T-helper 17 cell (primary cell): Measurements from ENCODE around the gene CA14. TPM values are rescaled to one million over a fixed set of nuclear protein-coding genes. Genes with fewer than 3 reads are reported as not detected.

Experiments used
- ATAC-seq: fragments of 150-1000 bp; cut with Tn5 transposase; 2 replicates; pipeline ENCODE4 v1.10.0; 2021; ENCODE audit warnings: mild to moderate bottlenecking, moderate library complexity
- DNase-seq, 3 donors: peaks; one replicate each; pipeline versions ENCODE4 v3.0.0 to v3.0.0-alpha.2; 2020 to 2021
- H3K9me3 ChIP-seq: one replicate; pipeline ENCODE4 v1.7.0; 2013; ENCODE audit warnings: low read length, mild to moderate bottlenecking; ENCODE audit not compliant: control insufficient read depth, poor library complexity, severe bottlenecking
- H3K27ac Mint-ChIP-seq: one replicate; pipeline ENCODE4 v1.8.0; 2022; ENCODE audit warnings: mild to moderate bottlenecking, moderate library complexity, mixed read lengths
- H3K27me3 Mint-ChIP-seq: one replicate; pipeline ENCODE4 v1.8.0; 2022; ENCODE audit warnings: mixed read lengths
- H3K36me3 Mint-ChIP-seq: one replicate; pipeline ENCODE4 v1.8.0; 2022; ENCODE audit warnings: low read depth, mixed read lengths
- H3K4me1 Mint-ChIP-seq: one replicate; pipeline ENCODE4 v1.8.0; 2022; ENCODE audit warnings: mild to moderate bottlenecking, mixed read lengths
- H3K4me3 Mint-ChIP-seq: one replicate; pipeline ENCODE4 v1.8.0; 2022; ENCODE audit warnings: mild to moderate bottlenecking, moderate library complexity, mixed read lengths
- total RNA-seq, 4 donors: library from RNA in 2 of 4; stranded (reverse) in 2 of 4; gene quantifications; one replicate each; pipeline ENCODE4 v1.2.3 and lab custom pipeline; 2022 to 2026

Gene CA14
- total RNA-seq, 2 donors from 2014 or later: not detected

DNA sequence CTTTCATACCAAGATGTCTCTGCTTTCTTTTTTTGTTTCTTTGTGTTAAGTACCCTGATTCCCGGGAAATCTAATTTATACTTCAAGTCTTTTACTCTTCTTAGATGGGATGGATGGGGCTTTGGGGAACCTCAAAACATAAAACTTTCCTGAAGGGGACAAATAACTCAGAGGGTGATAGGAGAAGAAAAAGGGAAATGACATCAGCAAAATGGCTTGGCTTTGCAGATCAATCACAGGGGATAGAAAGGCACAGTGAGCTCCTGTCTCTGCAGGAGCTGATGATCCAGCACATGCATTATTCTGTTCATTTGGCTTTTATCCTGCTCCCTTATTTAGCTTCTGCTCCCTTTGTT lies 1.4 kb upstream of the CA14 start:
- H3K27ac Mint-ChIP-seq: peak overlapping the region; percentile 86
- ATAC-seq (no peak), DNase-seq (no peak)
- H3K27me3 Mint-ChIP-seq: peaks cover 47% of the 10 kb centered on the region
- peaks cover 2% of the 10 kb centered on the region for H3K36me3 Mint-ChIP-seq
- peak overlapping the region; percentile 83 for H3K4me3 Mint-ChIP-seq
- peaks cover 15% of the 10 kb centered on the region for H3K4me1 Mint-ChIP-seq
- no peaks in the 10 kb centered on the region for H3K9me3 ChIP-seq

- no peaks in the 10 kb centered on the region for H3K9me3 ChIP-seq
- H3K36me3 Mint-ChIP-seq: peaks cover 2% of the 10 kb centered on the region
- peaks cover 47% of the 10 kb centered on the region for H3K27me3 Mint-ChIP-seq
- ATAC-seq (no peak), DNase-seq (no peak)
- no peak overlapping the region for H3K27ac Mint-ChIP-seq
- H3K4me3 Mint-ChIP-seq: no peak overlapping the region
- H3K4me1 Mint-ChIP-seq: peaks cover 15% of the 10 kb centered on the region
Measured at GRCh38 chr1:150256554-150257341, 826 bp upstream of the CA14 start.

GRCh38 chr1:150259217-150259616 lies 1.6 kb downstream of the CA14 start:
- Mint-ChIP-seq H3K36me3 (peaks cover 2% of the 10 kb centered on the region), H3K27ac (no peak overlapping the region), H3K4me1 (peaks cover 15% of the 10 kb centered on the region), H3K27me3 (peaks cover 42% of the 10 kb centered on the region), H3K4me3 (no peak overlapping the region)
- DNase-seq: no peak
- no peak for ATAC-seq
- no peaks in the 10 kb centered on the region for H3K9me3 ChIP-seq

DNA sequence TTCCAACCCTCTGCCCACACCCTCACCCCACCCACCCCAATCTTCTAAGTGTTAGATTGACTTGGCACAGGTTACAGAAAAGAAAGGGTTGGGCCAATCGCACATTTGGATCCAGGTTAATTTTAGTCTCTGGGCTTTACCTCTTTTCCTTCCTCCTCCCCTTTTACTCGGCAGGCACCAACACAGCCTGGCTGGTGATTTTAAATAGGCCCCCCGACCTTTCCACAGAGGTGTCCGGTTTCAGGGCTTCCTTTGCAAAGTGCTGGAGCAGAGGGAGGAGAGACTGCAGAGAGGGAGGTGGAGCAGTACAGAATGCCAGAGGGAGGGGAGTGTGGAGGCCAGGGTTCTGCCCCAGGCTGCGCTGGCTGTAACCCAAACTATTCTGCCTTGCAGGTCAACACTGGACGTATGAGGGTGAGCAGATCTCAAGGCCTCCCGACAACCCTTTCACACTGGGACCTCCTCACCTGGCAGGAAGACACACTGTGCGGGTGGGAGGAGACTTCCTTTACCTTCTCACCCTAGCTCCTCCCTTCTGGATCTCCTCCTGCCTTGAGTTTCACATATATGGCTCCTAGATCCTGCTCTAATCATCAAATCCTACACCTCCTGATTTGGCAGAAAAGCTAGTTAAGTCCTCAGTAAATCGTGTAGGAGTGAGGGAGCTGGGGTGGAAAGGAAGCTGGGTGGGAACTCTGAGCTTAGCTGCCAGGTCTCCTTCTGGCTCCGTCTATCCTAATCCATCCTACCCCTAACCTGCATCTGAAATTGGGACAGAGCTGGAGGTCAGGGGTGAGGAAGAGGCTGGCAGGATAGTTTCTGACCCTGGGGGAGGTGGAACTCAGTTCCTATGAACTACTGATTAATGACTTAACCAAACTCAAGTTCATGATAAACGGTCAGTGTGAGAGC lies 2.4 kb downstream of the CA14 start:
- H3K9me3 ChIP-seq: no peaks in the 10 kb centered on the region
- H3K4me1 Mint-ChIP-seq: peaks cover 15% of the 10 kb centered on the region
- H3K27ac Mint-ChIP-seq: no peak overlapping the region
- no peak for ATAC-seq
- peaks cover 2% of the 10 kb centered on the region for H3K36me3 Mint-ChIP-seq
- H3K4me3 Mint-ChIP-seq: no peak overlapping the region
- H3K27me3 Mint-ChIP-seq: peaks cover 42% of the 10 kb centered on the region
- no peak for DNase-seq

- Mint-ChIP-seq H3K27ac (no peak overlapping the region), H3K36me3 (peaks cover 2% of the 10 kb centered on the region), H3K4me1 (peaks cover 3% of the 10 kb centered on the region), H3K4me3 (no peak overlapping the region), H3K27me3 (peaks cover 30% of the 10 kb centered on the region)
- DNase-seq: no peak
- H3K9me3 ChIP-seq: no peaks in the 10 kb centered on the region
- no peak for ATAC-seq
Measured at GRCh38 chr1:150261367-150261766, 3.8 kb downstream of the CA14 start.

- peaks cover 13% of the 10 kb centered on the region for H3K4me1 Mint-ChIP-seq
- H3K27me3 Mint-ChIP-seq: peaks cover 18% of the 10 kb centered on the region
- H3K4me3 Mint-ChIP-seq: no peak overlapping the region
- DNase-seq (no peak), ATAC-seq (no peak)
- no peaks in the 10 kb centered on the region for H3K9me3 ChIP-seq
- H3K27ac Mint-ChIP-seq: no peak overlapping the region
- H3K36me3 Mint-ChIP-seq: peaks cover 2% of the 10 kb centered on the region
Measured at GRCh38 chr1:150262388-150263320, 5.1 kb downstream of the CA14 start.

- H3K9me3 ChIP-seq: no peaks in the 10 kb centered on the region
- Mint-ChIP-seq H3K4me1 (peaks cover 22% of the 10 kb centered on the region), H3K27ac (no peak overlapping the region), H3K36me3 (peaks cover 2% of the 10 kb centered on the region), H3K27me3 (peaks cover 9% of the 10 kb centered on the region), H3K4me3 (no peak overlapping the region)
- ATAC-seq (no peak), DNase-seq (no peak)
Measured at GRCh38 chr1:150263549-150263948, 6.0 kb downstream of the CA14 start.

DNA sequence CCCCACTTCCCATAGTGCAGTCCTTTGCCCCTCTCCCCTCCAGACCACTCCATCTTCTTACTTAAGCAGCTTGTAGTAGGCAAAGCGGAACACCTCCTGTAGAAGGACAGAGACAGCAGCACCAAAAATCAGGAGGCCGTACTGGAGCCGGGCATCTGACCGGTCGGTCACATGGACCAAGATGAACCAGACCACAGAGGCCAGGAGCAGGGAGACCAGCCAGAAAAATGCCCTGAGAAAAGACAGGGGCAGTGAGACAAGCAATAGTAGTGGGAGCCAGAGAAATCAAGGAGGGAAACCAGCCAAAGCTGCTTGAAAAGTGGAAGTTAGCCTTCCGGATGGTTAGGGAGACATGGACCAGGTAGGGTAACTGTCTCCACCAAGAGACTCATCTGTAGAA lies 10.3 kb downstream of the CA14 start:
- H3K36me3 Mint-ChIP-seq: no peaks in the 10 kb centered on the region
- no peak for ATAC-seq
- DNase-seq: no peak
- H3K4me3 Mint-ChIP-seq: peak overlapping the region; percentile 95
- peaks cover 31% of the 10 kb centered on the region for H3K4me1 Mint-ChIP-seq
- no peaks in the 10 kb centered on the region for H3K27me3 Mint-ChIP-seq
- H3K9me3 ChIP-seq: no peaks in the 10 kb centered on the region
- peak overlapping the region; percentile 100 for H3K27ac Mint-ChIP-seq

GRCh38 chr1:150268340-150268704 lies 10.7 kb downstream of the CA14 start:
- Mint-ChIP-seq H3K36me3 (no peaks in the 10 kb centered on the region), H3K27me3 (no peaks in the 10 kb centered on the region), H3K4me1 (peaks cover 31% of the 10 kb centered on the region), H3K4me3 (peak overlapping the region; percentile 95), H3K27ac (peak overlapping the region; percentile 100)
- DNase-seq (peak; percentile 25 to 27 (median 26)), ATAC-seq (peak; percentile 72)
- no peaks in the 10 kb centered on the region for H3K9me3 ChIP-seq

- Mint-ChIP-seq H3K27me3 (no peaks in the 10 kb centered on the region), H3K4me3 (peak within 1 kb of the TSS; percentile 95), H3K27ac (peak within 1 kb of the TSS; percentile 100), H3K36me3 (peaks cover 2% of the 10 kb centered on the region), H3K4me1 (peaks cover 31% of the 10 kb centered on the region)
- peak; percentile 77 to 81 (median 78) for DNase-seq
- ATAC-seq: peak; percentile 94
- H3K9me3 ChIP-seq: no peaks in the 10 kb centered on the region
Measured at GRCh38 chr1:150268705-150269403, 11.3 kb downstream of the CA14 start, which contains the start of gene APH1A. Gene APH1A, minus strand, starts transcription at chr1:150269016. Its CDS starts 206 bp downstream, at chr1:150268810.

DNA sequence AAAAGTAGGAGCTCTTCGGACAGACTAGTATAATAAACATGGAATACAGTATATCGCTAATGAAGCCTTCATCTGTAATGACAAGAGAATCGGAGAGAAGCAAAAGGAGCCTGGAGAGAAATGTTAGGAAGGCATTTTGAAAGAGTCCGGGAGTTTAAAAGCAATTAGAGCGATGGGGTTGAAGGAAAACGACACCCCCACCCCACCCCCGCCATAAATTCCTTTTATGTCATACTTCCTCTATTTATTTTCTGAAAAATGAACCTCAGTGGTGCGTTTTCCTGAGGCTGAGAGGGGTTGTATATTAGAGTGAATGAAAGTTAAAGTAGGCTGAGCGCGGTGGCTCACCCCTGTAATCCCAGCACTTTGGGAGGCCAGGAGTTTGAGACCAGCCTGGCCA lies 11.9 kb downstream of the CA14 start:
- H3K4me3 Mint-ChIP-seq: peak overlapping the region; percentile 95
- ATAC-seq: no peak
- no peaks in the 10 kb centered on the region for H3K9me3 ChIP-seq
- no peaks in the 10 kb centered on the region for H3K27me3 Mint-ChIP-seq
- H3K4me1 Mint-ChIP-seq: peaks cover 31% of the 10 kb centered on the region
- peak overlapping the region; percentile 100 for H3K27ac Mint-ChIP-seq
- peaks cover 2% of the 10 kb centered on the region for H3K36me3 Mint-ChIP-seq
- no peak for DNase-seq

- Mint-ChIP-seq H3K4me3 (no peak overlapping the region), H3K4me1 (peaks cover 31% of the 10 kb centered on the region), H3K27me3 (no peaks in the 10 kb centered on the region), H3K36me3 (peaks cover 6% of the 10 kb centered on the region), H3K27ac (no peak overlapping the region)
- DNase-seq: no peak
- no peak for ATAC-seq
- no peaks in the 10 kb centered on the region for H3K9me3 ChIP-seq
Measured at GRCh38 chr1:150271291-150271959, 13.9 kb downstream of the CA14 start.
